Endothelial cell (in vitro differentiated cells): ENCODE measurements around the gene DNAJA4. TPM values are rescaled to one million over a fixed set of nuclear protein-coding genes. Genes with fewer than 3 reads are reported as not detected.

Experiments used
- DNase-seq: peaks from one replicate; pipeline ENCODE4 v3.0.0; 2021; ENCODE audit warnings: low spot score
- H3K27ac Mint-ChIP-seq: one replicate; pipeline ENCODE4 v1.8.0; 2021; ENCODE audit warnings: mixed read lengths, inconsistent platforms; ENCODE audit not compliant: unreplicated experiment
- H3K27me3 Mint-ChIP-seq: one replicate; pipeline ENCODE4 v1.8.0; 2021; ENCODE audit warnings: mild to moderate bottlenecking, moderate library complexity, mixed read lengths, inconsistent platforms; ENCODE audit not compliant: unreplicated experiment
- H3K36me3 Mint-ChIP-seq: one replicate; pipeline ENCODE4 v1.8.0; 2021; ENCODE audit warnings: mild to moderate bottlenecking, low read depth, mixed read lengths, inconsistent platforms; ENCODE audit not compliant: unreplicated experiment
- H3K4me1 Mint-ChIP-seq: one replicate; pipeline ENCODE4 v1.8.0; 2021; ENCODE audit warnings: mild to moderate bottlenecking, mixed read lengths, inconsistent platforms; ENCODE audit not compliant: unreplicated experiment
- H3K4me3 Mint-ChIP-seq: one replicate; pipeline ENCODE4 v1.8.0; 2021; ENCODE audit warnings: mild to moderate bottlenecking, mixed read lengths, inconsistent platforms; ENCODE audit not compliant: unreplicated experiment
- H3K9me3 Mint-ChIP-seq: one replicate; pipeline ENCODE4 v1.8.0; 2021; ENCODE audit warnings: mixed read lengths, inconsistent platforms; ENCODE audit not compliant: unreplicated experiment
- CTCF ChIP-seq: fragments of 200-600 bp; sonication (generic); IDR thresholded peaks from one replicate; pipeline ENCODE4 v1.5.0; 2021; ENCODE audit warnings: antibody characterized with exemption; ENCODE audit not compliant: unreplicated experiment
- total RNA-seq: library from RNA; stranded (reverse); fragmentation: NEBNext Ultra II Directional; extraction: Animal tissue kit (Norgen Biotek cat#: 25700); gene quantifications from one replicate; pipeline ENCODE4 v1.2.1, GENCODE V29; 2021; ENCODE audit not compliant: unreplicated experiment

Gene DNAJA4
- total RNA-seq, 1 donor from 2014 or later, result 2.1 TPM

DNA sequence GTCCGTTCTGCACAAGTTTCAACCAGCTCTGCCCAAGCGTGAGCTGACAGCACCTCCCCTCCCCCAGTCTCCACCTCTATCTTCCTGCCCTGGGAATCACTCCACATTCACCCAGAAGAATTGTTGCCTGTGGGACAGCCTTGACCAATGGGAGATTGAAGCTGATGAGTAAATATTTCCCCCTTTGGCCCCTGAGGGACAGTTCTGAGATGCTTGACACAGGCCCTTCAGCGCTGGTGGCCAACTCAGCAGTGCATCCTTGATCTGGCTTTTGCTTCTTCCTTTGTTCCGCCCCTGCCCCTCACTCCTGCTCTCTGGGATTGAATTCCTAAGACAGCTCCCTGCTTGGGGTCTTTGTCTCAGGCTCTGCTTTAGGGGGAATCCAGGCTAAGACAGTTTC is 48.2 kb downstream of the DNAJA4 start:
- Mint-ChIP-seq H3K27me3 (peaks cover 4% of the 10 kb centered on the region), H3K4me3 (no peak overlapping the region), H3K27ac (no peak overlapping the region), H3K9me3 (no peaks in the 10 kb centered on the region), H3K4me1 (peaks cover 3% of the 10 kb centered on the region), H3K36me3 (no peaks in the 10 kb centered on the region)
- TF ChIP-seq CTCF, result no peak
- no peak for DNase-seq

DNA sequence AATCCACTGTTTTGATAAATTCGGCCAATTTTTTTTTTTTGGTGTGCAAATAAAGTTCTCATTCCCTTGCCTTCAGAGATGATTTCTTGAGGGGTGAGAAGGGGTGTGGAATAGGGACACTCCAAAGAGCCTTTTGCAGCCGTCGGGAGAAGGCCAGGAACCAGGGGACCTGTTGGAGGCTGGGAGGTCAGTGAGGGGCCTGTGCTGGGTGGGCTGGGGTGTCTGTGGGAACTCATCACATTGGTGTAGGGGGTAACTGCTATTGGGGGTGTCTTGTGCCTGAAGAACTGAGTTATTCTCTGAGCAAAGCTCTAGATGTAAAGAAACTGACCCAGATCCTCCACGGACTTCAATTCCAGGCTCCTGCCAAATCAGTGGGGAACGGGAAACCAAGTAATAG is 48.6 kb downstream of the DNAJA4 start:
- Mint-ChIP-seq H3K4me1 (peaks cover 2% of the 10 kb centered on the region), H3K4me3 (no peak overlapping the region), H3K27me3 (peaks cover 4% of the 10 kb centered on the region)

GRCh38 chr15:78313383-78313782 is 49.0 kb downstream of the DNAJA4 start:
- Mint-ChIP-seq H3K4me3 (no peak overlapping the region), H3K9me3 (no peaks in the 10 kb centered on the region), H3K36me3 (no peaks in the 10 kb centered on the region), H3K27me3 (peaks cover 4% of the 10 kb centered on the region), H3K27ac (no peak overlapping the region), H3K4me1 (no peaks in the 10 kb centered on the region)
- DNase-seq, result no peak
- no peak for TF ChIP-seq CTCF

More for the DNA sequence above, 48.6 kb downstream of the DNAJA4 start:
- no peak overlapping the region for H3K27ac Mint-ChIP-seq
- no peak for TF ChIP-seq CTCF
- DNase-seq, result no peak
- H3K9me3 Mint-ChIP-seq, result no peaks in the 10 kb centered on the region
- no peaks in the 10 kb centered on the region for H3K36me3 Mint-ChIP-seq

- Mint-ChIP-seq H3K27me3 (peaks cover 4% of the 10 kb centered on the region), H3K36me3 (no peaks in the 10 kb centered on the region), H3K4me1 (no peaks in the 10 kb centered on the region), H3K27ac (no peak overlapping the region), H3K9me3 (no peaks in the 10 kb centered on the region), H3K4me3 (no peak overlapping the region)
- TF ChIP-seq CTCF, result no peak
- no peak for DNase-seq
Measured at GRCh38 chr15:78314181-78314581, 49.8 kb downstream of the DNAJA4 start.

- H3K27ac Mint-ChIP-seq, result no peak overlapping the region
- DNase-seq, result peak; percentile 34
- H3K4me3 Mint-ChIP-seq, result no peak overlapping the region
- no peaks in the 10 kb centered on the region for H3K36me3 Mint-ChIP-seq
- H3K27me3 Mint-ChIP-seq, result peaks cover 3% of the 10 kb centered on the region
- H3K4me1 Mint-ChIP-seq, result no peaks in the 10 kb centered on the region
- H3K9me3 Mint-ChIP-seq, result no peaks in the 10 kb centered on the region
- no peak for TF ChIP-seq CTCF
Measured at GRCh38 chr15:78315686-78316282, 51.4 kb downstream of the DNAJA4 start.
